ENCODE data around the gene RAB5IF. TPM values are rescaled to one million over a fixed set of nuclear protein-coding genes. Genes with fewer than 3 reads are reported as not detected.

The RAB5IF gene
- total and polyA plus RNA-seq, 2 of the 13 experiments (the other 11 are each of a cell fraction or from before 2014, with no cell fraction given): 261 to 305 TPM

GRCh38 chr20:36605399-36606157 lies at the start of gene RAB5IF (continued):
- TF ChIP-seq ZNF574 (CRISPR knock-in tag; IDR thresholded peaks at IDR 0.05) (peak; percentile 96), U2AF2 (IDR thresholded peaks at IDR 0.05; ENCODE audit: low read depth, low read length) (no peak), KDM1A (CRISPR knock-in tag; IDR thresholded peaks at IDR 0.05) (no peak; the same call in 1 of the 2 replicates), PITX1 (CRISPR knock-in tag; IDR thresholded peaks at IDR 0.05) (0 out of 2 replicates have a peak, but pooled peaks have one; percentile 84), PHB2 (IDR thresholded peaks at IDR 0.05; ENCODE audit: partially characterized antibody) (no peak), ZNF777 (CRISPR knock-in tag; IDR thresholded peaks at IDR 0.05) (peak; percentile 95), ZNF232 (CRISPR knock-in tag; IDR thresholded peaks at IDR 0.05; ENCODE audit: borderline replicate concordance) (peak; percentile 94; the same call in 1 of the 2 replicates), TBP (CRISPR knock-in tag; IDR thresholded peaks at IDR 0.05) (0 out of 2 replicates have a peak, but pooled peaks have one; percentile 37), SKIL (CRISPR knock-in tag; IDR thresholded peaks at IDR 0.05; ENCODE audit: borderline replicate concordance) (no peak), HIVEP1 (CRISPR knock-in tag; IDR thresholded peaks at IDR 0.05) (peak; percentile 85), CCDC6 (CRISPR knock-in tag; IDR thresholded peaks at IDR 0.05) (peak; percentile 98), ZNF891 (CRISPR knock-in tag; IDR thresholded peaks at IDR 0.05) (peak; percentile 92), ZMAT3 (CRISPR knock-in tag; conservative IDR thresholded peaks at IDR 0.05) (peak; percentile 94), HNF1B (CRISPR knock-in tag; IDR thresholded peaks at IDR 0.05) (peak; percentile 98), DZIP1 (CRISPR knock-in tag; IDR thresholded peaks at IDR 0.05) (peak; percentile 71), IKZF4 (CRISPR knock-in tag; IDR thresholded peaks at IDR 0.05; ENCODE audit: borderline replicate concordance, low read depth, not compliant biosample characterization) (peak; percentile 90), HDAC1 (CRISPR knock-in tag; IDR thresholded peaks at IDR 0.05) (peak; percentile 100), CERS6 (CRISPR knock-in tag; IDR thresholded peaks at IDR 0.05) (peak; percentile 48; the same call in 1 of the 2 replicates), FOXO1 (CRISPR knock-in tag; IDR thresholded peaks at IDR 0.05) (peak; percentile 85)

All from HepG2 (cell line).